Rectal smooth muscle tissue (tissue), 1 donor: Measurements from ENCODE around the gene ANTXRL.
"Not testable (repeated sequence)": the region's sequence is repeated elsewhere in the genome, so short reads cannot be mapped to it uniquely, and the experiment has no call there.

ENCODE experiments used
- H3K27ac ChIP-seq: one replicate; pipeline ENCODE4 v1.7.0; 2013; ENCODE audit warnings: low read depth, low read length, inconsistent platforms
- H3K27me3 ChIP-seq: one replicate; pipeline ENCODE4 v1.7.0; 2013; ENCODE audit warnings: low read length; ENCODE audit not compliant: control insufficient read depth, insufficient read depth
- H3K36me3 ChIP-seq: one replicate; pipeline ENCODE4 v1.7.0; 2013; ENCODE audit warnings: low read length; ENCODE audit not compliant: control insufficient read depth, insufficient read depth
- H3K4me1 ChIP-seq: one replicate; pipeline ENCODE4 v1.7.0; 2013; ENCODE audit warnings: low read length; ENCODE audit not compliant: control insufficient read depth, insufficient read depth
- H3K4me3 ChIP-seq: one replicate; pipeline ENCODE4 v1.7.0; 2013; ENCODE audit warnings: low read length
- H3K9ac ChIP-seq: one replicate; pipeline ENCODE4 v1.7.0; 2013; ENCODE audit warnings: low read length

Gene ANTXRL

GRCh38 chr10:46286991-46287693 is at the start of gene ANTXRL:
Gene ANTXRL, plus strand, starts transcription at chr10:46286997. Its CDS starts 266 bp downstream, at chr10:46287263.
- H3K4me3 ChIP-seq: no peak within 1 kb of the TSS
- H3K27me3 ChIP-seq: no peaks in the 10 kb centered on the region
- no peak within 1 kb of the TSS for H3K9ac ChIP-seq
- H3K27ac ChIP-seq: no peak within 1 kb of the TSS
- H3K36me3 ChIP-seq: no peaks in the 10 kb centered on the region
- no peaks in the 10 kb centered on the region for H3K4me1 ChIP-seq

GRCh38 chr10:46237815-46238510 is 48.8 kb upstream of the ANTXRL start:
- Histone ChIP-seq H3K36me3 (no peaks in the 10 kb centered on the region), H3K27ac (no peak overlapping the region), H3K4me1 (no peaks in the 10 kb centered on the region), H3K27me3 (no peaks in the 10 kb centered on the region), H3K4me3 (no peak overlapping the region), H3K9ac (no peak overlapping the region)

GRCh38 chr10:46239247-46239646 is 47.5 kb upstream of the ANTXRL start:
- Histone ChIP-seq H3K27me3 (no peaks in the 10 kb centered on the region), H3K36me3 (no peaks in the 10 kb centered on the region), H3K4me3 (no peak overlapping the region), H3K9ac (no peak overlapping the region), H3K27ac (no peak overlapping the region), H3K4me1 (no peaks in the 10 kb centered on the region)

GRCh38 chr10:46239993-46240683 is 46.7 kb upstream of the ANTXRL start:
- Histone ChIP-seq H3K27ac (no peak overlapping the region), H3K4me1 (no peaks in the 10 kb centered on the region), H3K27me3 (no peaks in the 10 kb centered on the region), H3K9ac (no peak overlapping the region), H3K36me3 (no peaks in the 10 kb centered on the region), H3K4me3 (no peak overlapping the region)

- Histone ChIP-seq H3K4me1 (no peaks in the 10 kb centered on the region), H3K4me3 (no peak overlapping the region), H3K27ac (no peak overlapping the region), H3K27me3 (no peaks in the 10 kb centered on the region), H3K9ac (no peak overlapping the region), H3K36me3 (no peaks in the 10 kb centered on the region)
These were observed 45.9 kb upstream of the ANTXRL start for GRCh38 chr10:46240684-46241565.

GRCh38 chr10:46245381-46245900 is 41.4 kb upstream of the ANTXRL start:
- Histone ChIP-seq H3K4me3 (no peak overlapping the region), H3K27ac (no peak overlapping the region), H3K27me3 (no peaks in the 10 kb centered on the region), H3K9ac (no peak overlapping the region), H3K4me1 (no peaks in the 10 kb centered on the region), H3K36me3 (no peaks in the 10 kb centered on the region)

GRCh38 chr10:46246400-46247180 is 40.2 kb upstream of the ANTXRL start:
- H3K4me1 ChIP-seq, H3K4me3 ChIP-seq, H3K27me3 ChIP-seq, H3K27ac ChIP-seq, H3K36me3 ChIP-seq, H3K9ac ChIP-seq: not testable (repeated sequence)

- H3K36me3 ChIP-seq: no peaks in the 10 kb centered on the region
- no peaks in the 10 kb centered on the region for H3K4me1 ChIP-seq
These were observed 39.7 kb upstream of the ANTXRL start for GRCh38 chr10:46247181-46247475.

GRCh38 chr10:46247808-46248569 is 38.8 kb upstream of the ANTXRL start:
- Histone ChIP-seq H3K4me1 (no peaks in the 10 kb centered on the region), H3K36me3 (no peaks in the 10 kb centered on the region), H3K27me3 (no peaks in the 10 kb centered on the region), H3K27ac (no peak overlapping the region), H3K9ac (no peak overlapping the region), H3K4me3 (no peak overlapping the region)

More at GRCh38 chr10:46247181-46247475, 39.7 kb upstream of the ANTXRL start:
- Histone ChIP-seq H3K27me3 (no peaks in the 10 kb centered on the region), H3K27ac (no peak overlapping the region), H3K4me3 (no peak overlapping the region), H3K9ac (no peak overlapping the region)

GRCh38 chr10:46248651-46249146 is 38.1 kb upstream of the ANTXRL start:
- Histone ChIP-seq H3K27ac (no peak overlapping the region), H3K27me3 (no peaks in the 10 kb centered on the region), H3K36me3 (no peaks in the 10 kb centered on the region), H3K4me3 (no peak overlapping the region), H3K4me1 (no peaks in the 10 kb centered on the region), H3K9ac (no peak overlapping the region)
